H9 (cell line): ENCODE data around the gene CRYM. TPM values are rescaled to one million over a fixed set of nuclear protein-coding genes. Genes with fewer than 3 reads are reported as not detected.

Experiments used
- DNase-seq: peaks from one replicate; pipeline ENCODE4 v3.0.0-alpha.2; 2017
- H2AFZ ChIP-seq: one replicate; pipeline ENCODE4 v1.6.1; 2013; ENCODE audit warnings: mild to moderate bottlenecking, low read length, control low read depth, moderate library complexity
- H2AK5ac ChIP-seq: 2 replicates; pipeline ENCODE4 v1.6.1; 2013; ENCODE audit warnings: low read length, control low read depth, mixed read lengths; ENCODE audit not compliant: insufficient read length
- H2BK120ac ChIP-seq: one replicate; pipeline ENCODE4 v1.6.1; 2013; ENCODE audit warnings: low read depth, mild to moderate bottlenecking, low read length, control low read depth, inconsistent platforms; ENCODE audit not compliant: poor library complexity, severe bottlenecking
- H2BK12ac ChIP-seq: 2 replicates; pipeline ENCODE4 v1.6.1; 2013; ENCODE audit warnings: low read length, control low read depth, mixed read lengths, low read depth; ENCODE audit not compliant: insufficient read length
- H2BK15ac ChIP-seq: 2 replicates; pipeline ENCODE4 v1.6.1; 2013; ENCODE audit warnings: low read depth, low read length, control low read depth
- H2BK20ac ChIP-seq: one replicate; pipeline ENCODE4 v1.6.1; 2013; ENCODE audit warnings: low read depth, mild to moderate bottlenecking, low read length, control low read depth, inconsistent platforms; ENCODE audit not compliant: poor library complexity, severe bottlenecking
- H2BK5ac ChIP-seq: 2 replicates; pipeline ENCODE4 v1.6.1; 2013; ENCODE audit warnings: low read length, control low read depth, mixed read lengths; ENCODE audit not compliant: insufficient read length
- H3K14ac ChIP-seq: 2 replicates; pipeline ENCODE4 v1.6.1; 2013; ENCODE audit warnings: low read length, control low read depth; ENCODE audit not compliant: insufficient read depth
- H3K18ac ChIP-seq: 2 replicates; pipeline ENCODE4 v1.6.1; 2013; ENCODE audit warnings: low read depth, mild to moderate bottlenecking, mixed read lengths, low read length, control low read depth; ENCODE audit not compliant: insufficient read length
- H3K23ac ChIP-seq: 2 replicates; pipeline ENCODE4 v1.6.1; 2013; ENCODE audit warnings: low read length, control low read depth, mixed read lengths, low read depth; ENCODE audit not compliant: insufficient read length
- H3K23me2 ChIP-seq: 2 replicates; pipeline ENCODE4 v1.6.1; 2013; ENCODE audit warnings: low read depth, mild to moderate bottlenecking, mixed read lengths, low read length, control low read depth; ENCODE audit not compliant: insufficient read length, poor library complexity, severe bottlenecking
- H3K27ac ChIP-seq: 2 replicates; pipeline ENCODE4 v1.5.1; 2013; ENCODE audit warnings: low read length, control low read depth, mixed read lengths, low read depth; ENCODE audit not compliant: insufficient read length
- H3K27me3 ChIP-seq: 2 replicates; pipeline ENCODE4 v1.6.1; 2013; ENCODE audit warnings: low read length, control low read depth, inconsistent platforms; ENCODE audit not compliant: insufficient read depth
- H3K4ac ChIP-seq: 2 replicates; pipeline ENCODE4 v1.6.1; 2013; ENCODE audit warnings: low read depth, mild to moderate bottlenecking, control low read depth, inconsistent platforms, low read length, moderate library complexity
- H3K4me1 ChIP-seq: 2 replicates; pipeline ENCODE4 v1.6.1; 2013; ENCODE audit warnings: low read length, control low read depth, inconsistent platforms; ENCODE audit not compliant: insufficient read depth
- H3K4me2 ChIP-seq: 2 replicates; pipeline ENCODE4 v1.6.1; 2013; ENCODE audit warnings: low read length, control low read depth, mixed read lengths; ENCODE audit not compliant: insufficient read length, insufficient read depth
- H3K56ac ChIP-seq: 2 replicates; pipeline ENCODE4 v1.6.1; 2013; ENCODE audit warnings: low read depth, mild to moderate bottlenecking, mixed read lengths, low read length, control low read depth; ENCODE audit not compliant: insufficient read length
- H3K79me1 ChIP-seq: 2 replicates; pipeline ENCODE4 v1.6.1; 2013; ENCODE audit warnings: low read depth, mild to moderate bottlenecking, moderate library complexity, low read length, control low read depth, inconsistent platforms; ENCODE audit not compliant: insufficient read depth, poor library complexity, severe bottlenecking
- H3K79me2 ChIP-seq: 2 replicates; pipeline ENCODE4 v1.6.1; 2013; ENCODE audit warnings: low read length, control low read depth, inconsistent platforms; ENCODE audit not compliant: insufficient read depth
- H3K9ac ChIP-seq: 2 replicates; pipeline ENCODE4 v1.6.1; 2013; ENCODE audit warnings: low read length, control low read depth, mixed read lengths; ENCODE audit not compliant: insufficient read length; ENCODE audit errors: extremely low read depth
- H3K9me3 ChIP-seq: one replicate; pipeline ENCODE4 v1.6.1; 2013; ENCODE audit warnings: low read depth, low read length, inconsistent platforms; ENCODE audit not compliant: control insufficient read depth
- H3T11ph ChIP-seq: one replicate; pipeline ENCODE4 v1.6.1; 2013; ENCODE audit warnings: mild to moderate bottlenecking, low read length, control low read depth, inconsistent platforms
- H4K20me1 ChIP-seq: one replicate; pipeline ENCODE4 v1.6.1; 2013; ENCODE audit not compliant: control insufficient read depth, insufficient read length, insufficient read depth
- H4K5ac ChIP-seq: 2 replicates; pipeline ENCODE4 v1.6.1; 2013; ENCODE audit warnings: low read depth, mild to moderate bottlenecking, mixed read lengths, low read length, control low read depth; ENCODE audit not compliant: insufficient read length
- H4K8ac ChIP-seq: replicated peaks from 2 replicates; pipeline ENCODE4 v1.6.1; 2013; ENCODE audit warnings: low read length, control low read depth, mixed read lengths, low read depth; ENCODE audit not compliant: insufficient read length
- H4K91ac ChIP-seq: 2 replicates; pipeline ENCODE4 v1.6.1; 2013; ENCODE audit warnings: low read depth, mild to moderate bottlenecking, moderate library complexity, mixed read lengths, low read length, control low read depth; ENCODE audit not compliant: insufficient read length
- H3K27ac Mint-ChIP-seq, 3 experiments: 2 replicates in 2 of 3; 3 replicates in 1 of 3; pipeline ENCODE4 v1.8.0; 2020 to 2021; ENCODE audit warnings: mixed read lengths in 3 of 3, mild to moderate bottlenecking in 1 of 3, moderate library complexity in 1 of 3
- H3K27me3 Mint-ChIP-seq: 2 replicates; pipeline ENCODE4 v1.8.0; 2021; ENCODE audit warnings: low read depth, mild to moderate bottlenecking, moderate library complexity, mixed read lengths
- H3K36me3 Mint-ChIP-seq, 3 experiments: 2 replicates in 2 of 3; 3 replicates in 1 of 3; pipeline ENCODE4 v1.8.0; 2020 to 2021; ENCODE audit warnings: low read depth in 3 of 3, mixed read lengths in 3 of 3; ENCODE audit not compliant: insufficient read depth in 1 of 3
- H3K4me1 Mint-ChIP-seq, 2 experiments: 2 replicates each; pipeline ENCODE4 v1.8.0; 2020; ENCODE audit warnings: mixed read lengths in 2 of 2
- H3K4me3 Mint-ChIP-seq, 2 experiments: 2 replicates in 1 of 2; 3 replicates in 1 of 2; pipeline ENCODE4 v1.8.0; 2020 to 2021; ENCODE audit warnings: mild to moderate bottlenecking in 2 of 2, mixed read lengths in 2 of 2, moderate library complexity in 1 of 2
- H3K9me3 Mint-ChIP-seq, 2 experiments: 2 replicates in 1 of 2; 3 replicates in 1 of 2; pipeline ENCODE4 v1.8.0; 2020; ENCODE audit warnings: mild to moderate bottlenecking in 2 of 2, mixed read lengths in 2 of 2, moderate library complexity in 1 of 2
- CTCF ChIP-seq: fragments of 200-600 bp; sonication (generic); conservative IDR thresholded peaks from 3 replicates; pipeline ENCODE4 v1.8.0; 2021; ENCODE audit warnings: antibody characterized with exemption, mild to moderate bottlenecking
- WGBS: extraction: QIAGEN DNeasy Blood & Tissue Kit; methylation state at CpG from one replicate; pipeline ENCODE4 v1.1.7; 2013; ENCODE audit warnings: missing lambda C conversion rate, low lambda C conversion rate, mixed read lengths; ENCODE audit not compliant: insufficient read length; ENCODE audit errors: extremely low coverage; 5-methylcytosine and 5-hydroxymethylcytosine counted together
- total RNA-seq: library from RNA; stranded (reverse); gene quantifications from 2 replicates; pipeline ENCODE4 v1.2.1, GENCODE V29; 2021

CRYM gene
- total RNA-seq, 1 experiment from 2014 or later, result 17.8 TPM

GRCh38 chr16:21217121-21217520 is 61.0 kb downstream of the CRYM start:
- Histone ChIP-seq H3K23ac (no peak overlapping the region), H3T11ph (no peak overlapping the region), H2BK20ac (no peak overlapping the region), H3K18ac (no peak overlapping the region), H2BK15ac (no peak overlapping the region), H3K27me3 (no peaks in the 10 kb centered on the region; the same call in 1 of the 2 replicates), H2BK5ac (no peak overlapping the region), H3K79me1 (no peaks in the 10 kb centered on the region), H4K91ac (no peak overlapping the region), H3K9ac (no peak overlapping the region), H3K14ac (no peak overlapping the region), H3K9me3 (no peaks in the 10 kb centered on the region), H4K8ac (no peak overlapping the region), H3K56ac (no peak overlapping the region), H2AK5ac (no peak overlapping the region), H4K5ac (no peak overlapping the region), H2BK12ac (no peak overlapping the region), H3K79me2 (no peaks in the 10 kb centered on the region), H3K27ac (no peak overlapping the region), H3K4me1 (no peaks in the 10 kb centered on the region; the same call in 1 of the 2 replicates), H3K23me2 (no peaks in the 10 kb centered on the region), H3K4ac (no peak overlapping the region), H4K20me1 (no peaks in the 10 kb centered on the region), H2AFZ (no peak overlapping the region), H2BK120ac (no peak overlapping the region), H3K4me2 (no peak overlapping the region)
- H3K27ac Mint-ChIP-seq, result no peak overlapping the region
- peaks cover 28 to 29% of the 10 kb centered on the region in 2 experiments for H3K4me1 Mint-ChIP-seq
- H3K4me3 Mint-ChIP-seq, result no peak overlapping the region
- peaks cover 7% of the 10 kb centered on the region for H3K27me3 Mint-ChIP-seq
- WGBS, result no CpG with 5 or more reads among the region's 2 CpGs
- H3K9me3 Mint-ChIP-seq, result peaks cover 8 to 10% of the 10 kb centered on the region in 2 experiments
- no peak for TF ChIP-seq CTCF
- peaks cover 3 to 5% (median 5%) of the 10 kb centered on the region in 3 experiments; a peak in 6 of 7 replicates for H3K36me3 Mint-ChIP-seq
- DNase-seq, result no peak
